DMS79 (cell line): ENCODE measurements around the gene PACSIN3.

ENCODE experiments used
- DNase-seq: peaks from one replicate; lab custom pipeline; 2025; lab: John Stamatoyannopoulos, UW

Gene PACSIN3

DNA sequence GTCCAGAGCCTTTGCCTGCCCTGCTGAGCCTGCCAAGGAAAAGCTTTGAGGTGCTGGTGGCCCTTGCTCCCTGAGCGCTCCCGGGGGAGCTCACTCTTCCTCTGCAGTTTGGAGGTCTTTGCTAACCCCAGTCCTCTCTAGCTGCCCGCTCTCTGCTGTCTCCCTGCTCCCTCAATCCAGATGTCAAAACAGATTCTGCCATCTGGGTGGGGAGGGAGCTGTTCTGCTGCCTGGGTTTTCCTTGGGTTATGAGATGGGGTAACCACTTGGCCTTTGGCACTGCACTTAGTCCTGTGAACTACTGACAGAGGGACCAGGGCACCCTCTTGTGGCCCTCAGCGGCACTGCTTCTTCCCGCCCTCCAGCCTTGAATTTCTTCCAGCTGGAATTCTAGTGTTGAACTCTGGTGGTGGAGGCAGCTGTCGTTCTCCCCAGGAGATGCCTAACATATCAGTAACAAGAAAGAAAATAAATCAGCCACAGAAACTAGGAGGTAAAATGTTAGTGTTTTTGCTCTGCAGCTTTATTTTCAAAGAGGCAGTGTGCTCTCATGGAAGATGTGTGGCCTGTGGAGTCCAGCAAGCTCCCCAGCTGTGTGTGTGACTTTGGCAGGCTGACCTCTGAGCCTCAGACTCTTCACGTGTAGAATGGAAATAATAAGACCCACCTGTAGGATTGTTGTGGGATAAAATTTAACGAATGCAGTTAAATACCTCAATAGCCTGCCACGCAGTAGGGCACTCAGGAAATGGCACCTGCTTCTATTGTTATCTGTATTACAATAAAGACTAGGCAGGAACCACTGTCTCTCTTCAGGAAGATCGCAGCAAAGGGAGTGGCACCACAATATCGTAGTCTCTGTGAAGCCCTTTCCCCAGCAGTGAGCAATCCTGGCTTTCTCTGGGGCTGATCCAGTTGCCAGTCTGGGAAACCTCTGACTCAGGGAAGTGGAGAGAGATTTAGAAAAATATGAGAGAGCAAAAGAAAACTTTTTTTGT lies 33.0 kb downstream of the PACSIN3 start:
- peak; percentile 55 for DNase-seq

DNA sequence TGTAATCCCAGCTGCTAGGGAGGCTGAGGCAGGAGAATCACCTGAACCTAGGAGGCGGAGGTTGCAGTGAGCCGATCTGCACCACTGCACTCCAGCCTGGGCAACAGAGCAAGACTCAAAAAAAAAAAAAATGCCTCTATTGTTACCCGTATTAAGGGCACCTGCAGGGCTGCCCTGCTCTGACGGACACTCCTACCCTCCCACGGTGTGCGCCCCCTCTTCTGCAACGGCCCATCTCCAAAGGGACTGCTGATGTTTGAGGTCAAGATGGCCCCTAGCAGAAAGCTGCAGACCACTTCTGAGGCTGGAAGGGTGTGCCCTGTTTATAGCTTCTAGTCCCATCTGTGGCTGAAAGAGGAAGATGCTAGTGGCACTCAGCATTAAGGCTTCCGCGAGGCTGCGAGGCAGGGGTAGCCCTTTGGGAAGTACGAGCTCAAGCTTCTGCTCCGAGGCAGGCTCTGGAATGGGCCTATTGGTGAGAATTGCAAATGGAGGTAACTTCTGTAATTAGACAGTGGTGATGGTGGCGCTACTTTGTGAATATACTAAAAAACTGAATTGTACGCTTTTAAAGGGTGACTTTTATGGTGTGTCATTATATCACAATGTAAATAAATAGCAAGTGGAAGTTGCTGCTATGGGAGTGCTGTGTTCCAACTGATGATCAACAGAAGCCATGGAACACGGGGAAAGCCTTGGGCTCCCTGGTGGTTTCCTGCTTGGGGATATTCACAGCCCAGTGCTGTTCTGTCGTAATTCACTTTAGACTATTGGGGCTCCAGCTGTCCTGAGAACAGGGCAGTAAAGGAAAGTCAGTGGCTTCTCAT lies 33.9 kb downstream of the PACSIN3 start:
- no peak for DNase-seq

- DNase-seq, result no peak
These were observed 36.5 kb downstream of the PACSIN3 start for GRCh38 chr11:47149782-47150181.

- peak; percentile 50 for DNase-seq
These were observed 37.2 kb downstream of the PACSIN3 start for GRCh38 chr11:47148903-47149531.

- no peak for DNase-seq
These were observed 38.0 kb downstream of the PACSIN3 start for GRCh38 chr11:47148270-47148669.

GRCh38 chr11:47147681-47148080 lies 38.6 kb downstream of the PACSIN3 start:
- no peak for DNase-seq

- DNase-seq, result no peak
These were observed 39.0 kb downstream of the PACSIN3 start for GRCh38 chr11:47147250-47147649.

- no peak for DNase-seq
These were observed 41.7 kb downstream of the PACSIN3 start for GRCh38 chr11:47144541-47144940.

GRCh38 chr11:47143322-47143721 lies 42.9 kb downstream of the PACSIN3 start:
- no peak for DNase-seq

GRCh38 chr11:47139878-47140277 lies 46.4 kb downstream of the PACSIN3 start:
- no peak for DNase-seq

DNA sequence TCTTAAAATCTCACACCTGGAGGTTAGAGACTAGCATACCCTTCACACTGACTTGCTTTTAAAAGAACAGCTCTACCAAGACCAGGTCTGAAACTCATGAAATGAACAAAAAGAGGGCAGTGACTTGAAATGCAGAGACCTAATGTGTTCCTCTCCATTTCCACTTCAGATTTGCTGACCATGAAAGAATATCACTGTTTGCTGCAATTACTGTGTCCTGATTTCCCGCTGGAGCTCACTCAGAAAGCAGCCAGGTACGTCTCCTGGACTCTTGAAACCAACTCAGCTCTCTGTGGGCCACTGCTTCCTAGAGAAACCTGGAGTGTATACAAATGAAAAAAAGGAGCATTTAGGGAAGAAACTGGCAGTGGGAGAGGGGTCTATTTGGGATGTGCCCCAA lies 48.8 kb downstream of the PACSIN3 start:
- peak; percentile 59 for DNase-seq

GRCh38 chr11:47136921-47137320 lies 49.3 kb downstream of the PACSIN3 start:
- no peak for DNase-seq

DNA sequence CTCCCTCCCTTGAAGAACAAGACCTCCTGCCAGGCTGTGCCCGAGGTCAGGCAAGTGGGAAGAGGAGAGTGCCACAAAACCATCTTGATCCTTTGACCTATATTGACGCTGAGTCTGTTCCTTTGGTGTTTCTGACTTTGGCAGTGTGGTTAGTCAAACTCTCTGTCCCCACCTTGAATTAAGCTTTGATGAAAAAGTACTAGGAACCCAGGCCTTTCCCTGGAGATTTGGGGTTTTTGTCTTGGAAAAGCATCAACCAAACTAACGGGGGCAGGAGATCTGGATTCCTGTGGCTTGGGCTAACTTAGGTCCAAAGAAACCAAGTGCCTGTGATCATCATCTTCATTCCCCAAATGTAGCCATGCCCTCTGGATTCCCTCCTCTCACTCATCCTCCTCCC lies 49.9 kb downstream of the PACSIN3 start:
- DNase-seq, result no peak

DNA sequence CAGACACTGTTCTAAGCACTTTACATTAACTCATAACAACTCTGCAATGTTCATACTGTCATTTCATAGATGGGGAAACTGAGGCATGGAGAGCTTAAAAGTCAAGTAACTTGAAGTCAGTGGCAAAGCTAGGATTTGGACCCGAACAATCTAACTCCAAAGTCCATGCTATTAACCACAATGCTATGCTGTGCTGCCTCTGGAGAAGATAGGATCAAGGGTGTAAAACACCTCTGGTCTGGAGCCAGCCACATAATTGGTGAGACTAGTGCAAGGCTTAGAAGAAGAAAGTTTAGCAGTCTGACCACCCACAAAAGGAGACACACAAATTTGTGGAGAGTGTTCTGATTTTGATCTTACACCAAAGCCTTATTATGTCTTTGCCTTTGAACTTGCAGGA lies 53.3 kb downstream of the PACSIN3 start:
- no peak for DNase-seq

DNA sequence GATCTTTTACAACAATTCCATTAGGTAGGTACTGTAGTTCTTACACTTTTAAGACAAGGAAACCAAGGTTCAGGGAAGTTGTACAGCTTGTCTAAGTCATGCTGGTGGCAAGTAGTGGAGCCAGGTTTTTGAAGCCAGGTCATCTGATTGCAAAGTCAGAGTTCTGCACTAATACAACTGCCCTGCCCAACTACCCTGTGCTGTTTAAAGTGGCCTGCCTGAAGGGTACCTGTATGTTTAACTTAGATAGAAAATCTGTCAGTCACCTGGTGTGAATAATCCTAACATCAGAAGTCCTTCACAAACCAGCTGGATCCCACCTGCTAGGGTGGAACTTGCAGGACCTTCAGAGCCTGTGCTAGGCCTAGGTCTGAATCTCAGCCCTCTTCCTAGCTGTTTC lies 53.7 kb downstream of the PACSIN3 start:
- no peak for DNase-seq

DNA sequence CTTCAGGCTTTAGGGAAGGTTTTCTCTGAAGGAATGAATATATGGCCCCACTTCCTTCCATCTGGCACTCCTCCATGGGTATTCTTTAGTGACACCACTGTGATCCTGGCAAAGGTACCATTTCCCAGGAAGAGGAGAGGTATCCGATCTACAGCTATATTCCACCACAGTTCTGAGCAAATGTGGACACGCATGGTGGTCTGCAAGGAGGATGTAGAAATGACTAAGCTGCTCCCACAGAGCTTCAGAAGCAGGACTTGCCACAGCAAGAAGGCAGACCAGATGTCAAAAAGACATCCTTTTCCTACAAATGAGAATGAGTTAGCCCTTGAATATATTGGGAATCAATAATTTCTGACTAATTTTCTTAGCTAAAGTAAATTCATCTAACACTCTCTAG lies 55.1 kb downstream of the PACSIN3 start:
- DNase-seq, result no peak

DNA sequence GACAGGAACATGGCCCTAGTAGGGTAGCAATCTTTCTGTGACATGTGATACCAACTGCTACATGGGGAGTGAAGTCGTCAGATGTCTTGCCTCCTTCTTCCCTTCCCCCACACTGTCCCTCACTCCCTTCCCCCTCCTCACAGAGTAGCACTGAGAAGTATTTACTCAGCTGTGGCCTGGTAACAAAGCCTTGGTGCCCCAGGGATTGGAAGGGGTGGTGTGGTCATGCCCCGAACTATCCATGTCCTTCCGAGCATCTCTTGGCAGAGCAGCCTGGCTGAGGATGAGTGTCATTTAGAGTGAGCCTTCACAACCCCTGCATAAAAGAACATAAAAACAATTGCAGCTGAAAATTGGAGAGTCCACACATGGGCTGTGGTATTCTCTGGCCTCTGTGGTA lies 55.7 kb downstream of the PACSIN3 start:
- peak; percentile 20 for DNase-seq
